ENCODE results near the gene HSD11B2. TPM values are rescaled to one million over a fixed set of nuclear protein-coding genes. Genes with fewer than 3 reads are reported as not detected.

HSD11B2 gene
- 10 to 100 TPM; 44.9 to 77.6 (median 57.3) TPM for polyA plus RNA-seq (ENCODE audit: insufficient read length in 3 of 3)
- long read RNA-seq, donor 1, transcript HSD11B2-201 (5 exons, 1,900 nt), result major isoform, 6 of 6 reads
- long read RNA-seq, donor 1, partial matches to known transcripts, result 0 of 6 reads
- long read RNA-seq, donor 1, other reads (novel, unspliced or antisense), result 0 of 6 reads
- long read RNA-seq, donor 2, transcript HSD11B2-201 (5 exons, 1,900 nt), result major isoform, 20 of 20 reads
- long read RNA-seq, donor 2, partial matches to known transcripts, result 0 of 20 reads
- long read RNA-seq, donor 2, other reads (novel, unspliced or antisense), result 0 of 20 reads
- long read RNA-seq, donor 3, transcript HSD11B2-201 (5 exons, 1,900 nt), result major isoform, 16 of 27 reads
- long read RNA-seq, donor 3, partial matches to known transcripts, result 11 of 27 reads
- long read RNA-seq, donor 3, other reads (novel, unspliced or antisense), result 0 of 27 reads
- long read RNA-seq, donor 4, transcript HSD11B2-201 (5 exons, 1,900 nt), result major isoform, 18 of 18 reads
- long read RNA-seq, donor 4, partial matches to known transcripts, result 0 of 18 reads
- long read RNA-seq, donor 4, other reads (novel, unspliced or antisense), result 0 of 18 reads
- long read RNA-seq, donor 5, transcript HSD11B2-201 (5 exons, 1,900 nt), result major isoform, 7 of 7 reads
- long read RNA-seq, donor 5, partial matches to known transcripts, result 0 of 7 reads
- long read RNA-seq, donor 5, other reads (novel, unspliced or antisense), result 0 of 7 reads
- long read RNA-seq, donor 6, transcript HSD11B2-201 (5 exons, 1,900 nt), result major isoform, 14 of 22 reads
- long read RNA-seq, donor 6, partial matches to known transcripts, result 8 of 22 reads
- long read RNA-seq, donor 6, other reads (novel, unspliced or antisense), result 0 of 22 reads
- long read RNA-seq, donor 7, transcript HSD11B2-201 (5 exons, 1,900 nt), result major isoform, 15 of 20 reads
- long read RNA-seq, donor 7, partial matches to known transcripts, result 5 of 20 reads
- long read RNA-seq, donor 7, other reads (novel, unspliced or antisense), result 0 of 20 reads
- long read RNA-seq, donor 8, partial matches to known transcripts, result 10 of 12 reads
- long read RNA-seq, donor 8, other reads (novel, unspliced or antisense), result 0 of 12 reads
- long read RNA-seq, donor 9, transcript HSD11B2-201 (5 exons, 1,900 nt), result major isoform, 18 of 18 reads
- long read RNA-seq, donor 9, partial matches to known transcripts, result 0 of 18 reads
- long read RNA-seq, donor 9, other reads (novel, unspliced or antisense), result 0 of 18 reads
- long read RNA-seq, donor 10, transcript HSD11B2-201 (5 exons, 1,900 nt), result major isoform, 6 of 6 reads
- long read RNA-seq, donor 10, partial matches to known transcripts, result 0 of 6 reads
- long read RNA-seq, donor 10, other reads (novel, unspliced or antisense), result 0 of 6 reads
- long read RNA-seq, donor 11, transcript HSD11B2-201 (5 exons, 1,900 nt), result major isoform, 15 of 21 reads
- long read RNA-seq, donor 11, partial matches to known transcripts, result 6 of 21 reads
- long read RNA-seq, donor 11, other reads (novel, unspliced or antisense), result 0 of 21 reads
- long read RNA-seq, donor 12, transcript HSD11B2-201 (5 exons, 1,900 nt), result major isoform, 24 of 30 reads
- long read RNA-seq, donor 12, partial matches to known transcripts, result 6 of 30 reads
- long read RNA-seq, donor 12, other reads (novel, unspliced or antisense), result 0 of 30 reads
- long read RNA-seq, donor 13, transcript HSD11B2-201 (5 exons, 1,900 nt), result major isoform, 12 of 22 reads
- long read RNA-seq, donor 13, partial matches to known transcripts, result 10 of 22 reads
- long read RNA-seq, donor 13, other reads (novel, unspliced or antisense), result 0 of 22 reads
- long read RNA-seq, donor 14, result 0 reads
- long read RNA-seq, donor 15, result 0 reads
- long read RNA-seq, donor 16, transcript HSD11B2-201 (5 exons, 1,900 nt), result major isoform, 27 of 41 reads
- long read RNA-seq, donor 16, partial matches to known transcripts, result 14 of 41 reads
- long read RNA-seq, donor 16, other reads (novel, unspliced or antisense), result 0 of 41 reads

- peak; percentile 48 for DNase-seq
Observed at GRCh38 chr16:67430977-67431774, at the start of gene HSD11B2. HSD11B2 (plus strand) TSS chr16:67431121; CDS start chr16:67431249, 128 bp downstream.

- DNase-seq, result no peak
Observed at GRCh38 chr16:67383284-67383683, 47.6 kb upstream of the HSD11B2 start.

GRCh38 chr16:67384778-67385510, 46.0 kb upstream of the HSD11B2 start:
- no peak for DNase-seq

- DNase-seq, result no peak
Observed at GRCh38 chr16:67386861-67387455, 44.0 kb upstream of the HSD11B2 start.

GRCh38 chr16:67387479-67388079, 43.3 kb upstream of the HSD11B2 start:
- no peak for DNase-seq

- no peak for DNase-seq
Observed at GRCh38 chr16:67388191-67388590, 42.7 kb upstream of the HSD11B2 start.

GRCh38 chr16:67388591-67388990, 42.3 kb upstream of the HSD11B2 start:
- DNase-seq, result no peak

- no peak for DNase-seq
Observed at GRCh38 chr16:67389911-67390815, 40.8 kb upstream of the HSD11B2 start.

- no peak for DNase-seq
Observed at GRCh38 chr16:67390816-67391423, 40.0 kb upstream of the HSD11B2 start.

- no peak for DNase-seq
Observed at GRCh38 chr16:67391424-67392300, 39.3 kb upstream of the HSD11B2 start.

- no peak for DNase-seq
Observed at GRCh38 chr16:67392301-67393059, 38.4 kb upstream of the HSD11B2 start.

GRCh38 chr16:67393111-67393787, 37.7 kb upstream of the HSD11B2 start, which contains the start of gene TPPP3:
TPPP3 (minus strand) TSS chr16:67393498; CDS start chr16:67391111, 2,387 bp downstream.
- peak; percentile 87 for DNase-seq

- no peak for DNase-seq
Observed at GRCh38 chr16:67393788-67394154, 37.1 kb upstream of the HSD11B2 start.
